MV-4-11 (cell line): ENCODE data around the gene FRAS1.
"Not testable (repeated sequence)": the region's sequence is repeated elsewhere in the genome, so short reads cannot be mapped to it uniquely, and the experiment has no call there.

Source experiments
- DNase-seq: peaks from one replicate; lab custom pipeline; 2025; lab: John Stamatoyannopoulos, UW

FRAS1 gene

DNA sequence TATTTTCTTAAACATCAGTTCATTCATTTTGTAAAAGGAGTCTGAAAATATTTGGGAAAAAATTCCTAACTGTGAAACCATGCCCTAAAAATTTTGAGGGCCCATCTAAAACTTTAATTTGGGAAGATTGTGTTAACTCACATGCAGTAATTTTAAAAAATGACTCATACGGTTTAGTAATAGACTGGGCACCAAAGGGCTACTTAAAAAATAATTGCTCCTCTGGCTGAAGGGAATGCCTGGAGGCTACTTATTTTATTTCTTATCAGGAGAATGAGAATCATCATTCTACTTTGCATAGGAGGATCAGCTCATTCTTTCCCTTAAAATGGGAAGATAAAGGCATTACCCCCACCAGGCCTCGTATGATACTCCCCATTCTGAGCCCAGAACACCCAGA, 271.5 kb downstream of the FRAS1 start:
- not testable (repeated sequence) for DNase-seq

DNA sequence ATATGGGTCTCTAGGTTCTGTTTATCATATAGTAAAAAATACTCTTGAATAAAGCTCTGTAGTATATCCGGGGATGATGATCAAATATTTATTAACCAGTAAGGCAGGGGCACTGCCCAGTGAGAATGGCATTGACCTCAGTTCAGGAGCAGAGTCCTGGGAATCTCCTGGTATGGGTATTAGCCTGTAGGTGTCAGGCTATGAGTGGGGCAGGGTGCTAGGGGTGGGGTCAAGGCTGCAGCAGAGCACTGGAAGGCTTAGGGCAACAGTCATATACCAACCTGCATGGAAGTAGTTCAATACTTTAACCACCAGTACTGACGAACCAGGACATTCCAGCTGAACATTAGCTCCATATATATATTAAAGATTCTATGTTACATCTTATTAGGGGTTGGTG, 274.1 kb downstream of the FRAS1 start:
- no peak for DNase-seq

DNA sequence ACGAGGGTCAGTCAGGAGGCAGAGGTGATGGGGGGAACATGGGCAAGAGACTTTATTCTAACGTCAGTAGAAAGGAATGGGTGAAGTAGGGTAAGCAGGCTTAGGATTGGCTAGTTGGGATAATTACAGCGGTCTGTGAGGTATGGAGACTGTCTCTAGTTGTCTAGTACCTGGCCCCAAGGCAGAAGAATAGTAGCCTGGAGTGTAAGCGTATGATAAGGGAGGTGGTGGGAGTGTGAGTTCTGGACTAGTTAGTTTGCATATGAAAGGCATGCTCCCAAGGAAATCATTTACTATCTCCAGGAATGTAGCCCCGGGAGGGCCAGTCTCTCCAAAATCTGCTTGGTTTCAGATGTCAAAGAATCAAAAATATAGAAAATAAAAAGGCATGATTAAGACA, 274.8 kb downstream of the FRAS1 start:
- no peak for DNase-seq

GRCh38 chr4:78332976-78333375, 275.9 kb downstream of the FRAS1 start:
- DNase-seq = no peak

DNA sequence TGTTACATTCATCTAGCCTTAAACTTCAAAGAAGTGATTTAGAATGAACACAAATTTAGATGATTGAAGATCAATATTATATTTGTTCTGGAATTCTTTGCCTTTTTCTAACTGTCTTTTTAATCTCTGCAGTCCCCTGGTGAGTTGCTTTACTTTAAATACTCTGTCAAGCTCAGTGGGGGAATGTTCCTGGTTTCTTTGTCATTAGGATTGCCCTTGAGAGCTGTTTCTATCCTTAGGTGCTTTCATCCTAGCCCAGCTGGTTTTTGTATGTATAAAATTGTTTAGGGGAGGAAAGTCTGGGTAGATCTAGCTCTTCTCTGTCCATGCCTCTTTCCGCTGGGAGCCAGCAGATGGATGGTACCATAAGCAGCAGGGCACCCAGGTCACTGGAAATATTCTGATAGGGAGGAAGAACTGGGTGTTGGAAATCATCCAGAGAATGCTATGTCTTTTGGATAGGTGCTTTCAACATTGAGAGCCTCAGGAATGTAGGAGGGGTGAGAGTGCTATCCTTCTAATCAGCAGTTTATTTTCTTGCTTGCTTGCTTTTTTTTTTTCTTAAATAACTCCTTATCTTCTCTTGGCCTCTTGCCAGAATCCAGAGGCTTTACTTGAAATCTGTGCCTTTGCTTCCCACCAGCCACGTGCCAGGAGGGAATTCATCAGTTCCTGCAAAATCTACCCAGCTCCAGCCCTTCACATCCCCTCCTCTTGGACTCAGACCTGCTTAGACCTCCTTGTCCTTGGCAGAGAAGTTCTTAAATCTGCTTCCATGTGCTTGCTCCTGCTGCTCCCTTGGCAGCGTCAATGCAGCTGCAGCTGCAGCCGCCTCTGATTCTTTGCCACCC, 279.2 kb downstream of the FRAS1 start:
- no peak for DNase-seq

GRCh38 chr4:78337244-78338020, 280.3 kb downstream of the FRAS1 start:
- DNase-seq = no peak

- DNase-seq = no peak
These were observed 285.0 kb downstream of the FRAS1 start for GRCh38 chr4:78342125-78342524.

GRCh38 chr4:78343682-78344081, 286.6 kb downstream of the FRAS1 start:
- DNase-seq = no peak

DNA sequence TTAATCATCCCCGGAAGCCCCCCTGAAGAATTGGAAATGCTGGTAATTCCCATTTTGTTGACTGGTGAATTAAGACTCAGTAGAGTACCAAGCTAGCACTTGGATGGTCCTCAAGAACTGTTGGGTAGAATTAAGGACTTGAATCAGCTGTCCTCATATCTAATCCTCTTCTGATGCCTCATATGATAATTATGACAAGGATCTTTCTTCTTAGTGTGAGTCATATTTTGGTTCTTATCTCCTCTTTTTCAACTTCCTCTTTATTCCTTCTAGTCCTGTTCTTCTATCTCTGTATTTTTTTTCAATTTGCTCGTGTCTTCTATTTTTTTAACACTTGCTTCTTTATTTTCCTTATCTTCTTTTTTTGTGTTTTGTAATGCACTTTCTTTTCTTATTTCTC, 288.1 kb downstream of the FRAS1 start:
- peak; percentile 66 for DNase-seq

GRCh38 chr4:78346222-78346621, 289.1 kb downstream of the FRAS1 start:
- DNase-seq = no peak

DNA sequence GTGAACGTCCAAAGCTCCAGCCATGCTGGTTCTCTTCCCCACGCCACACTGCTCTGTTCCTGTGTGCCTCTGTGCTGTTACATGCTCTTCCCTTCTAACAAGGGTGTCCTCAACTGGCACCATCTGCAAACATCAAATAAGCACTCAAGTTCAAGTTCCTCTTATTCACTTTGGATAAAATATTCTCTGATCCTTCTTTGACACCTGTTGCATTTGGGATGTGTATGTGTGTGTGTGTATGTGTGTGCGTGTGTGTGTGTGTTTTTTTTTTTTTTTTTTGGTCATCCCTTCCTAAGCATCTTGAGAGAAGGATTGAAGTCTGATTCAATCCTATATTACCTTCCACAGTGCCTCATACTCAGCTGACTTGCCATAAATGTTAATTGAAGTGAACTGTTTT, 290.4 kb downstream of the FRAS1 start:
- no peak for DNase-seq

DNA sequence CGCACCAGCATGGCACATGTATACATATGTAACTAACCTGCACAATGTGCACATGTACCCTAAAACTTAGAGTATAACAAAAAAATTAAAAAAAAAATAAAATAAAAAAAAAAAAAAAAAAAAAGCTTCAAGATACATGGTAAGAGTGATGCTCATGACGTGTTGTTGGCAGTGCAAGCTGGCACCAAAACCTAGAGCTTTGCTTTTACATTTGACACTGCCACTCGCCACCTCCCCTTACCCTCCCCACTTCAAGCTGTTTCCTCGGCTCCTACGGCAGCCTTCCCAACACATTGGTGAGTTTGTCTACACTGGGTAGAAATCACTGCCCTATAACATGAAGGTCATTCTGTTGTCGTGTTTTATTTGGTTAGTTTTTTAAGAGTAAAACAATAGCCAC, 296.8 kb downstream of the FRAS1 start:
- no peak for DNase-seq

DNA sequence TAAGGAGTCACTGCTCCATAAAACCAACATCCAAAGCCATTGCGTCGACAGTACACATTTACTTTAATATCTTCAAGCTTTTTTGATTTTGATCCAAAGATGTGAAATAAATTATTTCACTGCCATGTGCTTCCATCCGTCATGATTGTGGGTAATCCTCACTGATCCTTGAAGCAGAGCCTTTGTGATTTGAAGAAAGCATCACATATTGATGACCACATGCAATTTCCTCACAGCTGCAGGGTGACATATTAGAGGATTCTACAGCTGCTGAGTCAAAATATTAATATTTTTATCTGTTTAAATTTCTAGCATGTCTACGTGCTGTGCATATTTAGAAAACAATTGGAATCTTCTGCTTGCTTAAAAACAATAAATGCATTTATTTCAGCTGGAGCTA, 297.7 kb downstream of the FRAS1 start:
- DNase-seq = no peak

GRCh38 chr4:78355306-78355705, 298.2 kb downstream of the FRAS1 start:
- DNase-seq = no peak

DNA sequence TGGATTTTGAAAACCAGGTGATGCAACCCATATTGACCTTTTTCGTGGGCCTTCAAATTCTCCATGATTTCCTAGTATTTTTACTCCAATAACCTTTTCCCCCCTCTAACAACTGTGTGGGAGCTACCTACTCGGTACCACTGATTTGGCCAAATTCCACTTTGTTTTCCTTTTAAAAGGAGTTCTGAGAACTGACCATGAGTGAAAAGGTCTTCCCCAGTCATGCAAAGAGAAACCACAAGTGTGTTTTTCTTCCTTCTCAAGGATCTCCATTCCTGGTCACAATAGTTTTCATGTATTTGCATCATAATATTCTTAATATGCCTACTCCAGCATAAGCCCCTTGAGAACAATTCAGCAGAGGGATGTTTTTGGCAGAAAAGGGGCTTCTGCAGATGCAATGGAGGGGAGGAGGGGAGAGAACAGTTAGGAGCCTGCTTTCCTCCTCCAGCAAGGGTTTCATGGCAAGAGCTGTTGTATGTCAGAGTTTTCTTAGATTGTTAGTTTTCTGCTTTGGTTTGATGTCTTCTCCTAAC, 299.2 kb downstream of the FRAS1 start:
- DNase-seq = no peak

DNA sequence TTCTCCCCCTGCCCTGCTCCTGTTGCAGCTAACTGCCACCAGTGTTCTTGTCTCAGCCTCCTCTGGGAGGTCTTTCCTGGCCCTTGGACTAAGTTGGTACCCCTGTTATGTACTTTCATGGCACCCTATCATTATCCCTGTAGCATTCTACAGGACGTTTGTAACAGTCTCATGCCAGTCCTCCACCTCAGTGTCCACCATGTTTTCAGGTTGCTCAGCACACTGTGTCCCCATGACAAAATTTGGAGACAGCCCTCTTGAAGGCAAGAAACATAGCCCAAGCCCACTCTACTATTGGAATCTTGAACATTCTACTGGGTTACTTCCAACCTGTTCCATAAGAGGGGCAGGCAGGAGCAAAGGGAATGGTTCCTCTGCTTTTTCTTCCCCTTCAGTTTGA, 300.0 kb downstream of the FRAS1 start:
- DNase-seq = no peak

- no peak for DNase-seq
These were observed 303.3 kb downstream of the FRAS1 start for GRCh38 chr4:78360466-78360865.

- DNase-seq = no peak
These were observed 304.5 kb downstream of the FRAS1 start for GRCh38 chr4:78361621-78362120.

- no peak for DNase-seq
These were observed 305.2 kb downstream of the FRAS1 start for GRCh38 chr4:78362310-78362709.

DNA sequence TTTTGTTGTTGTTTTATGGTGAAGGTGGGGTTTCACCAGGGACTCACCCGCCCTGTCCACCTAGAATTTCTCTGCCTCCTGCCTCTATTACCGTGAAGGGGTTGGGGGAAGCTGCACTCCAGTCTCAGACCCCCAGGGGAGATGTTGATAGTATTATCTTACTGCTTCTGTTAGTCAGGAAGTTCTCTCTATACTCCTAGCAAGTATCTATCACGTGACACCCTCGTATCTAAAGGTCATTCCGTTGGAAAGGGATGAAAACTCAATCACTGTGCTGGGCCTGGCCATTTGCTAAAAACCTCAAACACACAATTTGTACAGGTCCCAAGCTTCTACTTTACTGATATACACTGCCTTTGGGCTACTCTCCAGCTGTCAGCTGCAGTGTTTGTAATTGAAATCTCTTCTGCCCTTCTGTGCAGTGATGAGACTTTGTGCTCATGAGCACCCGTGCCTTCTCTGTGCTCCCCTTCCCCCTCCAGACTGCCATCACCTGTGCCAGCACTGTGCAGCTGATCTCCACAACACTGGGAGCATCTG, 306.0 kb downstream of the FRAS1 start:
- DNase-seq = no peak

DNA sequence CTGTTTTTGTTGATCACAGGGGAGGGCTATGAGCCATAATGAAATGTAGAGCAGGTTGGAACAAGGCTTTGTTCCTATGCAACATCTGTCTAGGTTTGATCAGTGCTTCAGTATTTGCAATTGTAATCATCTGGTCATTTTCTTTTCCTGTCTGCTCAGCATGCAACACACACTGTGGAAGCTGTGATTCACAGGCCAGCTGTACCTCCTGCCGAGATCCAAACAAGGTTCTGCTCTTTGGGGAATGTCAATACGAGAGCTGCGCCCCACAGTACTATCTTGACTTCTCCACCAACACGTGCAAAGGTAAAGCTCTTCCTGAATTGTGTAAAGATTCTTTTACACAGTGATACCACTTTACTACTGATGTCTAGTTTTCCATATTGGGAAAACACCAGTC, 312.6 kb downstream of the FRAS1 start:
- DNase-seq = no peak

DNA sequence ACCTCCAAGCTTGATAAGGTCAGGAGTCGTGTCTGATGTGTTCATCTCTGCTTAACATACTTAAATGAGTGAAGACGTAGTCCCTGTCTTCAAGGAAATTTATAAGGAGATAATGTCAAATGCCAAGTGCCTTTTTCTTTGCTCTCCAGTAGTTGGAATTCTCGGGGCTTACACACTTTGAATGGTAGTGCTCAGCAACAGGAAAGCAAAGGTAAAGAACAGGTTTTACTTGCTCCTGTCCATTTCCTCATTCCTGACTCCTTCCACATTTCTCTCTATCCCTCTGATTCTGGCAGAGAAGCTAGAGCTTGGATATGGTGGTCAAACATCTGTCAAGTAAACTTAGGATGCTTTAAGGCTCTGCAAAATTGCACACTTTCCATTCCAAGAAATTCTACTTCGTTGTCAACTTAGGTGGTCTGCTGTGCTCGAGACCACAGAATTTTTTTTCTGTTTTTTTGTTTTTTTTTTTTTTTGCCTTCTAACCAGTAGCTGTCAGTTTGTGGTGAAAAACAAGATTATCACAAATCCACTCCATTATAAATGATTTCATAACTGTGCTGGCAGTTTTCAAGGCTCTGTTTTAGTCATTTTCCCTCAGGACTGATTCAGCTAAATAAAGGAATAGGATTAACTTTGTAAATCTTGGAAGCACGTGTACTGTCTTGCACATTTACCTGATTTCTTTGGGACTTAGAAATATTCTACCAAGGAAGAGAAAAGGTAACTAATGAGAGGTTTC, 313.7 kb downstream of the FRAS1 start:
- DNase-seq = no peak
